Astrocyte (in vitro differentiated cells and primary cell): Measurements from ENCODE around the gene CA12. TPM values are rescaled to one million over a fixed set of nuclear protein-coding genes. Genes with fewer than 3 reads are reported as not detected.

ENCODE experiments used
- DNase-seq: peaks from one replicate; pipeline ENCODE4 v3.0.0-alpha.2; 2010; ENCODE audit warnings: low read depth
- FAIRE-seq: peaks from 2 replicates; lab custom pipeline; 2011; peaks lifted over from hg19 to GRCh38; lab: Jason Lieb, UNC
- H2AFZ ChIP-seq: 2 replicates; pipeline ENCODE4 v1.6.0; 2012; ENCODE audit warnings: low read depth, low read length, inconsistent platforms
- H3K27ac ChIP-seq: 2 replicates; pipeline ENCODE4 v1.5.1; 2011; ENCODE audit warnings: low read depth, low read length, inconsistent platforms
- H3K27me3 ChIP-seq: 2 replicates; pipeline ENCODE4 v1.6.0; 2011; ENCODE audit warnings: low read length, inconsistent platforms; ENCODE audit not compliant: insufficient read depth
- H3K36me3 ChIP-seq: 2 replicates; pipeline ENCODE4 v1.5.1; 2011; ENCODE audit warnings: low read length, inconsistent platforms; ENCODE audit not compliant: insufficient read depth
- H3K4me1 ChIP-seq: 2 replicates; pipeline ENCODE4 v1.5.1; 2011; ENCODE audit warnings: low read length, inconsistent platforms; ENCODE audit not compliant: insufficient read depth
- H3K4me2 ChIP-seq: 2 replicates; pipeline ENCODE4 v1.6.0; 2012; ENCODE audit warnings: low read length, inconsistent platforms
- H3K4me3 ChIP-seq: 2 replicates; pipeline ENCODE4 v1.5.1; 2011; ENCODE audit warnings: low read depth, mild to moderate bottlenecking, low read length, inconsistent platforms; ENCODE audit not compliant: insufficient read depth
- H3K79me2 ChIP-seq: 2 replicates; pipeline ENCODE4 v1.6.0; 2012; ENCODE audit warnings: mild to moderate bottlenecking, low read length, inconsistent platforms; ENCODE audit not compliant: insufficient read depth
- H3K9ac ChIP-seq: 2 replicates; pipeline ENCODE4 v1.6.0; 2012; ENCODE audit warnings: mild to moderate bottlenecking, low read length, inconsistent platforms
- H3K9me3 ChIP-seq: 2 replicates; pipeline ENCODE4 v1.5.1; 2012; ENCODE audit warnings: low read depth, mild to moderate bottlenecking, low read length, inconsistent platforms; ENCODE audit not compliant: insufficient read depth
- H4K20me1 ChIP-seq: 2 replicates; pipeline ENCODE4 v1.6.0; 2012; ENCODE audit warnings: low read length, inconsistent platforms; ENCODE audit not compliant: insufficient read depth
- H3K27ac Mint-ChIP-seq: one replicate; pipeline ENCODE4 v1.8.0; 2021; ENCODE audit warnings: mild to moderate bottlenecking, mixed read lengths; ENCODE audit not compliant: unreplicated experiment
- H3K27me3 Mint-ChIP-seq: one replicate; pipeline ENCODE4 v1.8.0; 2021; ENCODE audit warnings: low read depth, mixed read lengths; ENCODE audit not compliant: unreplicated experiment
- H3K36me3 Mint-ChIP-seq: one replicate; pipeline ENCODE4 v1.8.0; 2021; ENCODE audit warnings: low read depth, mixed read lengths; ENCODE audit not compliant: unreplicated experiment
- H3K4me1 Mint-ChIP-seq: one replicate; pipeline ENCODE4 v1.8.0; 2021; ENCODE audit warnings: low read depth, mixed read lengths; ENCODE audit not compliant: unreplicated experiment
- H3K4me3 Mint-ChIP-seq: one replicate; pipeline ENCODE4 v1.8.0; 2021; ENCODE audit warnings: mild to moderate bottlenecking, moderate library complexity, mixed read lengths; ENCODE audit not compliant: unreplicated experiment
- H3K9me3 Mint-ChIP-seq: one replicate; pipeline ENCODE4 v1.8.0; 2021; ENCODE audit warnings: mild to moderate bottlenecking, mixed read lengths; ENCODE audit not compliant: unreplicated experiment
- CTCF ChIP-seq: IDR thresholded peaks from 2 replicates; pipeline ENCODE4 v1.5.1; 2011; ENCODE audit warnings: low read depth, mild to moderate bottlenecking, inconsistent platforms, low read length, moderate library complexity; ENCODE audit not compliant: insufficient read depth
- EZH2 ChIP-seq: IDR thresholded peaks from 2 replicates; pipeline ENCODE4 v1.6.1; 2012; ENCODE audit warnings: mild to moderate bottlenecking, low read length, inconsistent platforms; ENCODE audit not compliant: insufficient read depth
- total RNA-seq: library from RNA; stranded (reverse); gene quantifications from 2 replicates; pipeline ENCODE4 v1.2.1, GENCODE V29; 2021

CA12 gene
- total RNA-seq, 1 donor from 2014 or later, result 0.54 TPM

- peaks cover 24% of the 10 kb centered on the region for H3K4me1 Mint-ChIP-seq
- Histone ChIP-seq H3K79me2 (no peaks in the 10 kb centered on the region), H3K4me1 (peaks cover 25% of the 10 kb centered on the region), H3K9me3 (no peaks in the 10 kb centered on the region), H3K4me3 (no peak overlapping the region), H3K27ac (peak overlapping the region; percentile 21), H3K36me3 (peaks cover 6% of the 10 kb centered on the region), H2AFZ (no peak overlapping the region), H4K20me1 (no peaks in the 10 kb centered on the region), H3K27me3 (no peaks in the 10 kb centered on the region), H3K4me2 (no peak overlapping the region), H3K9ac (peak overlapping the region; percentile 10)
- no peak overlapping the region for H3K27ac Mint-ChIP-seq
- FAIRE-seq (no peak), DNase-seq (no peak)
- no peaks in the 10 kb centered on the region for H3K27me3 Mint-ChIP-seq
- peaks cover 8% of the 10 kb centered on the region for H3K36me3 Mint-ChIP-seq
- no peaks in the 10 kb centered on the region for H3K9me3 Mint-ChIP-seq
- no peak overlapping the region for H3K4me3 Mint-ChIP-seq
- TF ChIP-seq EZH2, result no peak
Observed at GRCh38 chr15:63288342-63288741, 93.3 kb downstream of the CA12 start.

- no peak for TF ChIP-seq CTCF
- no peak for TF ChIP-seq EZH2
- H3K27me3 ChIP-seq, result no peaks in the 10 kb centered on the region
- DNase-seq, result no peak
- H3K27ac ChIP-seq, result no peak overlapping the region
- Mint-ChIP-seq H3K27me3 (no peaks in the 10 kb centered on the region), H3K4me1 (peaks cover 21% of the 10 kb centered on the region), H3K4me3 (no peak overlapping the region), H3K9me3 (no peaks in the 10 kb centered on the region), H3K27ac (no peak overlapping the region), H3K36me3 (peaks cover 8% of the 10 kb centered on the region)
- H3K4me1 ChIP-seq, result peaks cover 22% of the 10 kb centered on the region
- H3K9me3 ChIP-seq, result no peaks in the 10 kb centered on the region
- no peak for FAIRE-seq
- no peak overlapping the region for H2AFZ ChIP-seq
- no peak overlapping the region for H3K4me3 ChIP-seq
- H3K9ac ChIP-seq, result peak overlapping the region; percentile 17
- H3K4me2 ChIP-seq, result peak overlapping the region; percentile 45
- no peaks in the 10 kb centered on the region for H4K20me1 ChIP-seq
- no peaks in the 10 kb centered on the region for H3K79me2 ChIP-seq
- H3K36me3 ChIP-seq, result peaks cover 6% of the 10 kb centered on the region
Observed at GRCh38 chr15:63287109-63287508, 94.5 kb downstream of the CA12 start.

- peaks cover 7% of the 10 kb centered on the region for H3K36me3 Mint-ChIP-seq
Observed at GRCh38 chr15:63284335-63284734, 97.3 kb downstream of the CA12 start.

More at GRCh38 chr15:63284335-63284734, 97.3 kb downstream of the CA12 start:
- no peak for FAIRE-seq
- Histone ChIP-seq H3K27ac (no peak overlapping the region), H4K20me1 (no peaks in the 10 kb centered on the region), H3K4me1 (peaks cover 7% of the 10 kb centered on the region), H3K79me2 (no peaks in the 10 kb centered on the region), H3K27me3 (no peaks in the 10 kb centered on the region), H3K9me3 (no peaks in the 10 kb centered on the region), H3K4me3 (no peak overlapping the region), H3K4me2 (no peak overlapping the region), H2AFZ (no peak overlapping the region), H3K36me3 (peaks cover 9% of the 10 kb centered on the region), H3K9ac (no peak overlapping the region)
- H3K4me1 Mint-ChIP-seq, result peaks cover 14% of the 10 kb centered on the region
- no peaks in the 10 kb centered on the region for H3K27me3 Mint-ChIP-seq
- no peaks in the 10 kb centered on the region for H3K9me3 Mint-ChIP-seq
- no peak for DNase-seq
- no peak overlapping the region for H3K4me3 Mint-ChIP-seq
- no peak overlapping the region for H3K27ac Mint-ChIP-seq
- TF ChIP-seq EZH2, result no peak
- no peak for TF ChIP-seq CTCF
